HUES64 (cell line): ENCODE results near the gene FER.

Source experiments
- H3K27ac ChIP-seq: 2 replicates; pipeline ENCODE4 v1.7.0; 2013; ENCODE audit warnings: low read depth, low read length, inconsistent platforms
- H3K27me3 ChIP-seq: 2 replicates; pipeline ENCODE4 v1.6.1; 2013; ENCODE audit warnings: mild to moderate bottlenecking, low read length; ENCODE audit not compliant: insufficient read depth
- H3K36me3 ChIP-seq: 2 replicates; pipeline ENCODE4 v1.6.1; 2013; ENCODE audit warnings: mild to moderate bottlenecking, low read length; ENCODE audit not compliant: insufficient read depth
- H3K4me1 ChIP-seq: 2 replicates; pipeline ENCODE4 v1.6.1; 2013; ENCODE audit warnings: mild to moderate bottlenecking, low read length, moderate library complexity; ENCODE audit not compliant: insufficient read depth
- H3K4me3 ChIP-seq: 2 replicates; pipeline ENCODE4 v1.5.1; 2013; ENCODE audit warnings: mild to moderate bottlenecking, low read length, moderate library complexity
- H3K9ac ChIP-seq: 2 replicates; pipeline ENCODE4 v1.6.1; 2013; ENCODE audit warnings: mild to moderate bottlenecking, low read depth, low read length
- H3K9me3 ChIP-seq: 2 replicates; pipeline ENCODE4 v1.6.1; 2013; ENCODE audit warnings: low read depth, low read length; ENCODE audit not compliant: insufficient read depth
- WGBS: fragments of 150-250, 120-280 bp; methylation state at CpG from one replicate; pipeline ENCODE4 v1.1.7; 2013; ENCODE audit warnings: missing lambda C conversion rate; 5-methylcytosine and 5-hydroxymethylcytosine counted together

FER gene

DNA sequence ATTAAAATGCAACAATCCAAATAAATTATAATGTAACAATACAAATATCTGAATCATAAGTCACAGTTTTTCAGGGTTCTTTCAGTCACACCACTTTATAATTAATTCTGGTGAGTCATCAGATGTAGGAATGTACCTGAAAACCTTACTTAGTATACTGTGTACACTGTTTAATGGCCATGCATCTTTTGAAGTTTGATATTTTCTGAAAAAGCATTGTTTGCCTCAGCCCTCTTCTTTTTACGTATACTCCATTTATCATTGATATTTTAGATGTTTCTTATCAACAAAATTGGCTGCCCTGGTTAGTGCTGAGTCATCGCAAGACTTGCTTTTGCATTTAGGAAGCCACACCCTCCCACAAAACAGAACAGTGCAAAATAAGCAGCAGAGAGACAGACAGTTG, 443.5 kb downstream of the FER start:
- no peaks in the 10 kb centered on the region for H3K27me3 ChIP-seq
- no peak overlapping the region for H3K4me3 ChIP-seq
- no peak overlapping the region for H3K9ac ChIP-seq
- WGBS = no CpG with 5 or more reads among the region's 2 CpGs
- no peak overlapping the region for H3K27ac ChIP-seq
- H3K4me1 ChIP-seq = peaks cover 51% of the 10 kb centered on the region
- H3K36me3 ChIP-seq = peaks cover 2% of the 10 kb centered on the region; the same call in 1 of the 2 replicates
- H3K9me3 ChIP-seq = no peaks in the 10 kb centered on the region

DNA sequence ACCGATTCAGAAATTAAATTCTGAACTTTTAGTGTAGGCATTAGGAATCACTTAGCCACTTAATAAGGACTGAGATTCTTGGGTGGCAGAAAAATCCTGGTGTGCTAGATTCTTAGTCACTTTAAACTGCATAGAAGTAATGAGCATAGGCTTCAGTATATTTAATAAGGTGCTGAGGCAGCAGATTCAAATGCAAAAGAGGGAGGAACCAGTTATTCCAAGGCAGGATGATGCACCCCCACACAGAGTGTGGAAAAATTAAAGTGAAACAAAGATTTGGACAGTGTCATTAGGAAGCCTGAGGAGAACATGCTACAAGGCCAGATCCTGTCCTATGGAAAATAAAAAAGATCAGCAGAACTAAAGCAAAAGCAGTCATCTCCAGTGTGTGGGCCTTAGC, 444.3 kb downstream of the FER start:
- no peak overlapping the region for H3K9ac ChIP-seq
- no peaks in the 10 kb centered on the region for H3K9me3 ChIP-seq
- no peaks in the 10 kb centered on the region for H3K27me3 ChIP-seq
- WGBS = no CpG with 5 or more reads among the region's 1 CpG
- H3K4me1 ChIP-seq = peaks cover 56% of the 10 kb centered on the region
- H3K36me3 ChIP-seq = peaks cover 2% of the 10 kb centered on the region; the same call in 1 of the 2 replicates
- H3K27ac ChIP-seq = no peak overlapping the region
- H3K4me3 ChIP-seq = no peak overlapping the region

DNA sequence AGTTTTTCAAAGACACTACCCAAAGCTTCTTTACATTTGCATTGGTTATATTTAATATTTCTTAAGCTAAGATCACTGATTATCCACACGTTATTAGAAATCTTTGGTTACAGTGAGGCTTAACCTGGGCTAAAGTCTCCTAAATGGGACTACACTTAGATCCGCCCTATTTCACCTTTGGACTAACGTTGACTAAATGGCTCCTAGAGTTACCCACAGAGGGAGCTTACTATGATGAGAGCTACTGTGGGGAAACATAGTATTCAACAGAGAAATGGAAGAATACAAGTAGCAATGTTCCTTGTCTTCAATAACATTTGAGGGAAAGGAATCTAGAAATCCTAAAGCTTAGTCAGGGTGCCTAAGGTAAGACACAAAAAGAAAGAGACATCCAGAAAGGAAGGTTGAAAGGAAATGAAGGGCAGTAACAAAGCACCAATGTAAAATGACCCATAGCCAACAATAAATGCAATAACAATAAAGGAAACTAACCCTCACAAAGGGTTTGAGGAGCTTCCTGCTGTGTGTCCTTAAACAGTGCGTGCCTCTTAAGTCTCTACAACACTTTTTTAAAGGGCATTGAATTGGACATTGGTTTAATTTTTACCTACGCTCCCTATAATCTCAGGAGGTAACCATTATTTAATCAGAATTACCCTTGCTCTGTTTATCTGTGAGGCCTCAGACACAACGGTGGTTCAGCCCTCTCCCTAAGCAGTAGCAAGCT, 445.0 kb downstream of the FER start:
- H3K27ac ChIP-seq = peak overlapping the region; percentile 47

DNA sequence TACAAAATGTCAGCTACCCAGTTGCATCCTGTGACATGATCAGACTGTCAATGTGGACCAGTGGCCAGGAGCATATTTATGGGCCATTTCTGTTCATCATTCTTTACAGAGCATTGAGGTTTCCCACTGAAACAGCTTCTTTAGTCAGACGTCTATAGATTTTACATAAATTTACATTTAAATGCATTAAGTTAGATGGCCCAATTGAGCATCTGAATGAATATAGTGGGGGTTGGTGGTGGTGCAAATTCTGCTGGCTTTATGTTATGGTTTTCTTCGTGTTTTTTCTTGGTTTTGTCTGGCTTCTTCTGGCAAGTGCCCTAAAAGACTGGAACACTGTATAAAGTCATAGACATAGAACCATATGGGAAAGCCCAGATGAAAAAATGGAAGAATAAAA, 448.0 kb downstream of the FER start:
- no peak overlapping the region for H3K9ac ChIP-seq
- no peaks in the 10 kb centered on the region for H3K9me3 ChIP-seq
- 44% methylated on average over 1 of the region's 2 CpGs for WGBS
- H3K4me3 ChIP-seq = peak overlapping the region; percentile 16; the same call in 1 of the 2 replicates
- peaks cover 54% of the 10 kb centered on the region for H3K4me1 ChIP-seq
- no peaks in the 10 kb centered on the region for H3K36me3 ChIP-seq
- H3K27ac ChIP-seq = no peak overlapping the region
- no peaks in the 10 kb centered on the region for H3K27me3 ChIP-seq

More for the DNA sequence above, 445.0 kb downstream of the FER start:
- no peaks in the 10 kb centered on the region for H3K27me3 ChIP-seq
- no peak overlapping the region for H3K9ac ChIP-seq
- H3K4me3 ChIP-seq = no peak overlapping the region
- H3K36me3 ChIP-seq = peaks cover under 1% of the 10 kb centered on the region; the same call in 1 of the 2 replicates
- peaks cover 56% of the 10 kb centered on the region for H3K4me1 ChIP-seq
- H3K9me3 ChIP-seq = no peaks in the 10 kb centered on the region
- WGBS = 64% methylated on average over 6 of the region's 6 CpGs

DNA sequence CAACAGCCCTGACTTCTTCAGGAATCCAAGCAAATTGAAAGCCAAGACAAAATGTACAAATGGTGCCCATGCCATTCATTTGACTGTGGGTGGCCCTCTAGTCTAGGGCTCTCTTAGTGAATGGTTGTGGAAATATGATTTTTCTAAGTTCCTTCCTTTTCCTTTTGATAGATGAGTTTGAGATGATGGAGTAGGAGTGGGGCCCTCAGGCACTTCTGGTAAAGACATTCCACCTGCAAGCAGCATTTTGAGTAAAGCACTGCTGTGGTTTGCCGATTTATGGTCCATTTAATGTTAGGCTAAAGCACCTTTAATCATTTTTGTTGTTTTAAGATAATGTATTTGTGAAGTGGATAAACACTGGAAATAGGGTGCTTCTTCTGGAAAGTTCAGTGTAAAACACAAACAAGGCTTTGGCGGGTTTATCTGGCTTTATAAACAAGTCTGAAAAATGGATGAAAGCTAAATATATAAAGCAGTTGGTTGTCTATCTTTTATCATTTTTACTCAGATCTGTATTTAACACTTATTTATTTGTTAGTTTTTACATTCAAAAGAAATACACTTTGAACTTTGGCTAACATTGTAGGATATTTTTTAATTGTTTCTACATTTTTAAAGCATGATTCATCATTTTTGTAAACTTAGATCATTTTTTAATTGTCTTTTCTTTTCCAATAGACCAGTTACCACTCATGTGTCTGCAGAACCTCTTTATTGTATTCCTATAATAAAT, 448.6 kb downstream of the FER start:
- Histone ChIP-seq H3K4me3 (peak overlapping the region; percentile 16; the same call in 1 of the 2 replicates), H3K4me1 (peaks cover 48% of the 10 kb centered on the region), H3K27ac (no peak overlapping the region), H3K9me3 (no peaks in the 10 kb centered on the region), H3K36me3 (no peaks in the 10 kb centered on the region), H3K27me3 (no peaks in the 10 kb centered on the region), H3K9ac (no peak overlapping the region)
- 99% methylated on average over 2 of the region's 2 CpGs for WGBS

DNA sequence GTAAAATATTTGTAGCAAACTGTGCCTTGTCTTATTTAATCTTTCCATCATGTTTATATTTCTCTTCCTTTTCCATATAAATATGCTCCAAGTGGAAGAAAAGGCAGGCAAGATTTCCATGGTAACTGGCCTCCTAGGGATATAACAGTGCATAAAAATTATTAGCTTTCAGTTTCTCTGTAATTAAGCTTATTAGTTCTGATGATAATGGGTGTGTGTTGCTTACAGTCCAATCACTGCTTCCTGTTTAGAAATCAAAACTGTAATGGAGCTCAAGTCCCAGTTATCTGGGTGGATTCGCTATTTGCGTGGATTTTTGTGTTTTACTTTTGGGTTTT, 449.1 kb downstream of the FER start:
- Histone ChIP-seq H3K4me3 (no peak overlapping the region), H3K27me3 (no peaks in the 10 kb centered on the region), H3K27ac (no peak overlapping the region), H3K36me3 (no peaks in the 10 kb centered on the region), H3K9me3 (no peaks in the 10 kb centered on the region), H3K4me1 (peaks cover 43% of the 10 kb centered on the region), H3K9ac (no peak overlapping the region)
- WGBS = 100% methylated on average over 2 of the region's 2 CpGs

DNA sequence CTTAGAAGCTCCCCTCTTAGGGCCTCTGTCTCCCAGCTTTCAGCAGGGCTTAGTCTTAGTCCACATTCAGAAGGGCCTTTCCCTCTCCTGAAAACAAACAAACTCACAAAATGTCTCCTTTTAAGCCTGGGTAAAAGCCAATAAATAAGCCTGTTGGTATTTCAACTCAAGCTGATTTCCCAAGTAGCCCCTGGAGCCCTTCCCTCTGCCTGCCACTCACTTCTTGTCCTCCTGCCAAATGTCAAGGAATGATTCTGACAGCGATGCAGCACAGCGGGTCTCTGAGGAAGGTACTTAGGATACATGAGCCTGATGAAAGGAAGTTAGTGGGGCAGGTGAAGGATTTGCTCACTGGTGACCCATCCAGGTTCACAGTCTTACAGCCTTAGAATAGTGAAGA, 451.6 kb downstream of the FER start:
- H3K4me1 ChIP-seq = peaks cover 19% of the 10 kb centered on the region
- 0 out of 2 replicates have a peak, but pooled peaks cover under 1% of the 10 kb centered on the region for H3K9me3 ChIP-seq
- H3K36me3 ChIP-seq = no peaks in the 10 kb centered on the region
- H3K27me3 ChIP-seq = no peaks in the 10 kb centered on the region
- 92% methylated on average over 2 of the region's 2 CpGs for WGBS
- H3K27ac ChIP-seq = no peak overlapping the region
- no peak overlapping the region for H3K9ac ChIP-seq
- no peak overlapping the region for H3K4me3 ChIP-seq

DNA sequence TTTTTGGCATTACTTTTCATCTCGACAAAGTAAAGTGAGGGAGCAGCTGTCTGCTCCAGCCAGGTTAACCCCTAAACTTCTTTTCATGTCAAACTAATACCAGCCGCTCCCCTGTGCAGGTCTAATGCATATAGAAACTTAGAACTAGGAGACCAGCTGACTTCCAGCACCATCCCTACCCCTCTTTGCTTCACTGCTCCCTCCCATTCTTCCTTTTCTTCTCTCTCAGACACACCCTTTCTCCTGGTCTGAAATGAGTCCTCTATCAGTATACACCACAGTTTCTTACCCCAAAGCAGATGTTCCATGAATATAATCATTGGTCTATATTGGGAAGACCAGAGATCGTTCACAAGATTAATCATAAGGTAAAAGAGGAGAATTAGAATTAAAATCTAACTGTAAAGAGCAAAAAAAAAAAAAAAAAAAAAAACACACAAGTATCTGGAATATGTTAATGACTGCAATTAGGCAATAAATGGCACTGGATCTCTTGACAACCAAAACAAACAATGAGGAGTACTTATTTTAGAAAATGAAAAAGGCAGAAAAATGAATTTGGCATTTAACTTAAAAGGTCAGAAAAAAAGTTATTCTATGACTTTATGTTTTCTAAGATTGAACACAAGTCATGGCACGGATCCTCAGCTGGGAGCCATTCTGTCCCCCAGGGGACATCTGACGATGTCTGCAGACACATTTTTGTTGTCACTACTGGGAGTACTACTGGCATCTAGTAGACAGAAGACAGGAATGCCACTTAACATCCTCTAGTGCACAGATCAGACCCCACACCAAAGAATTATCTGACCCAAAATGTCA, 452.3 kb downstream of the FER start:
- Histone ChIP-seq H3K9me3 (0 out of 2 replicates have a peak, but pooled peaks cover 5% of the 10 kb centered on the region), H3K36me3 (no peaks in the 10 kb centered on the region), H3K4me3 (no peak overlapping the region), H3K27me3 (no peaks in the 10 kb centered on the region), H3K9ac (no peak overlapping the region), H3K27ac (no peak overlapping the region), H3K4me1 (peaks cover 17% of the 10 kb centered on the region)
- WGBS = 95% methylated on average over 4 of the region's 5 CpGs

DNA sequence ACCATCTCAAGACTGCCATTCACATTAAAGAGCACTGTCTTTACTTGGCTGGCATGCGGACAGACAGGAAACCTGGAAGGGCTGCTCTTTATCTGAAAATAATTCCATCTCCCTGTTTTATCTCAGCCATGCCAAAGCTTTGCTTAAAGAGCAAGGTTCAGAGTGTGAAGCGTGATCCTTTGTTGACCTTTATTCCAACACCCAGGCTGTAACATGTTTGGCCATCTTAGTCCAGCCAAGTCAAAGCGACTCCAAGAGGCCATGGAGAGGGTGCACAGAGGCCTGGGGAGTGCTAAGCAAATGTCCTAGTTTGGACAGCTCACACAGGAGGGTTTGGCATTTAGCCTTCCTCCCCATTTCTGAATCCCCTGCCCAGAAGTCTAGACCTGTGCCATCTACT, 467.3 kb downstream of the FER start:
- Histone ChIP-seq H3K27ac (no peak overlapping the region), H3K4me3 (no peak overlapping the region), H3K9me3 (peaks cover 26% of the 10 kb centered on the region), H3K27me3 (no peaks in the 10 kb centered on the region), H3K9ac (no peak overlapping the region), H3K4me1 (no peaks in the 10 kb centered on the region), H3K36me3 (no peaks in the 10 kb centered on the region)
- WGBS = 94% methylated on average over 3 of the region's 3 CpGs

DNA sequence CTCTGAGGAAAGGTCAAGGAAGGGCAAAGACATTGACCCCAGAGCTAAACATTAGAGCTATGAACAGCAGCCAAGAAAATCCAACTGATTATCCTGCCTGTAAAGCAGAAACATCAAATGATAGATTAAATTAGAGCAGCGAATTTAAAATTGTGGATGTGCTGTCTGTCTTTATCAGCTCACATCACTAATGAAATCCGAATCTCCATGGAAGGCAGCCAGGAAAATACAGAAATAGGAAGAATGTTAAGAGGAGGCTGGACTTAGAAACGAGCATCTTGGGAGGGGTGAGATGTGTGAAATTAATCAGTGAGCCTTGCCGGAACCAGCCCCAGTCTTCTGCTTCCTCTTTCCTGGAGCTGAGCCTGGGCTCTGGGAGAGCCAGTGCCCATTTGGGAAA, 471.1 kb downstream of the FER start:
- Histone ChIP-seq H3K9me3 (peaks cover 33% of the 10 kb centered on the region), H3K9ac (no peak overlapping the region), H3K36me3 (no peaks in the 10 kb centered on the region), H3K4me1 (no peaks in the 10 kb centered on the region), H3K4me3 (no peak overlapping the region), H3K27me3 (no peaks in the 10 kb centered on the region), H3K27ac (no peak overlapping the region)
- WGBS = 97% methylated on average over 4 of the region's 4 CpGs

DNA sequence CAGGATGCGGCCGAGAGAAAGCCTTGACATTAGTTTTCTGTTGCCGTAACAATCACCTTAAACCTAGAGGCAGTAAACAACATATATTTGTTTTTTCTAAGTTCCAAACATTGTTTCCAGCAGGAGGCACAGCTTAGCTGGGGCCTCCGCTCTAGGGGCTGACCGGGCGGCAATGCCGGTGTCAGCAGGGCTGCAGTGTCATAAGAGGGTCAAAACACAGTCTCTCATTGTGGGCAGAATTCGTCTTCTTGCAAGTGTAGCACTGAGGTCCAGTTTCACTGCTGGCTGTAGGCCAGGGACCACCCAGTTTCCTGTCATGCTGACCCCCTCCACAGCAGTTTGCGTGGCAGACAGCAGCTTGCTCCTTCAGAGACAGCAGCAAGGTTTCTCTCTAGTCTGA, 475.8 kb downstream of the FER start:
- Histone ChIP-seq H3K36me3 (no peaks in the 10 kb centered on the region), H3K27me3 (no peaks in the 10 kb centered on the region), H3K4me1 (no peaks in the 10 kb centered on the region), H3K27ac (no peak overlapping the region), H3K9ac (no peak overlapping the region), H3K9me3 (peaks cover 12% of the 10 kb centered on the region; the same call in 1 of the 2 replicates), H3K4me3 (no peak overlapping the region)
- WGBS = 84% methylated on average over 9 of the region's 9 CpGs
